Endothelial cell of hepatic sinusoid (primary cell): ENCODE results near the gene SMIM35.

Source experiments
- in situ Hi-C: cut with HindIII; loops from 2 replicates; pipeline ENCODE4 v1.10.0; 2017; ENCODE audit warnings: low sequenced_read_pairs

SMIM35 gene

GRCh38 chr11:117969160-117969991, 117.4 kb downstream of the SMIM35 start:
- in situ Hi-C loops: no loop called here

DNA sequence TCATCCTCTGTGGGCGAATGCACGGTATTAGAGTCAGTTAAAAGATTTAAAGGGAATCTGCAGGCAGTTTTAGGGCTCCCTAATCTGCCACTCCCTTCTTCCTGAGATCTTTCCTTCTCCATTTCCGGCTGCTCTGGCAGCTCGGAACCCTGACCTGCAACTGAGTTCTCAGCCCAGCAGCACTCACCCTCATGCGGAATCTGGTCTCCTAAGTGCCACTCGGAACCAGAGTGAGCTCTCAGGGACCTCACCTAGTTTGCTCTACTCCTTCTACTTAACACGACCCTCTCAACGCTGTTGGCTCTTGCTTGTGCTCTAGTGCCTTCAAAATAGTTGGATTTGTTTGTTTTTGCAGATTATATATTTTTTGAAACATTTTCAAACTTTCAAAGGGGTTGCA, 119.9 kb downstream of the SMIM35 start:
- in situ Hi-C loops: no loop called here

- in situ Hi-C loops: no loop called here
Measured at GRCh38 chr11:117962826-117963225, 123.9 kb downstream of the SMIM35 start.

- in situ Hi-C loops: no loop called here
Measured at GRCh38 chr11:117961896-117962295, 124.9 kb downstream of the SMIM35 start.

DNA sequence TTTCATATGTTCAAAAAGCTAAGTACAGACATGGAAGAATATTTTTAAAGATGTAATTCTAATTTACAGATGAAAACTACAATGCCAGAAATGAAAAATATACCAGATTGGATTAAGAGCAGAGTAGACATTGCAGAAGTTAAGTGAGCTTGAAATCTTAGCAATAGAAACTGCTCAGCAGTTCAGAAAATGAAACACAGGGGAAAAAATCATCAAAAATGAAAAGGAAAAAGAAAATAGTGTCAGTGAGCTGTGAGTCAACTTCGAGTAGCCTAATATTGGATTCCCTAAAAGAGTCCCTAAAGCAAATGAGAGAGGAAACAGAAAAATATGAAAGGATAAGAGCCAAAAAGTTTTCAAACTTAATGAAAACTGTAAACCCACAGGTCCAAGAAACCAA, 126.4 kb downstream of the SMIM35 start:
- in situ Hi-C loops: no loop called here

- in situ Hi-C loops: loop anchor here (5.0 kb wide), 1 partner anchor 62 kb away; no protein-coding TSS in a partner anchor
Measured at GRCh38 chr11:117959438-117960149, 127.2 kb downstream of the SMIM35 start.

GRCh38 chr11:117958949-117959348, 127.8 kb downstream of the SMIM35 start:
- in situ Hi-C loops: loop anchor here (5.0 kb wide), 1 partner anchor 62 kb away; no protein-coding TSS in a partner anchor
